K562 (cell line): Measurements from ENCODE around the gene LPCAT3. TPM values are rescaled to one million over a fixed set of nuclear protein-coding genes. Genes with fewer than 3 reads are reported as not detected.
A peak's percentile ranks its signal among the peaks of the same experiment; 100 is the strongest.

Source experiments
- BRF1 ChIP-seq: IDR thresholded peaks from 3 replicates; pipeline ENCODE4 v1.6.1; 2011; ENCODE audit warnings: borderline replicate concordance, mild to moderate bottlenecking; ENCODE audit not compliant: insufficient read length; ENCODE audit errors: extremely low read depth
- CBFA2T3 ChIP-seq: fragments of 450-650 bp; IDR thresholded peaks from 2 replicates; pipeline ENCODE4 v1.6.1; 2017
- CCAR2 ChIP-seq: fragments of 200-400 bp; formaldehyde crosslinking; IDR thresholded peaks from 2 replicates; pipeline ENCODE4 v1.6.1; 2017; ENCODE audit warnings: mild to moderate bottlenecking, low read depth, low read length
- CLOCK ChIP-seq: fragments of 250-450 bp; sonication (Bioruptor Pico); IDR thresholded peaks from 2 replicates; pipeline ENCODE4 v1.4.0; 2020; ENCODE audit warnings: mild to moderate bottlenecking, moderate library complexity, borderline replicate concordance
- ESRRB ChIP-seq: fragments of 250-450 bp; sonication (Bioruptor Pico); IDR thresholded peaks from 2 replicates; pipeline ENCODE4 v1.5.0; 2020; ENCODE audit warnings: mild to moderate bottlenecking, moderate library complexity, borderline replicate concordance
- EWSR1 ChIP-seq: fragments of 450-650 bp; IDR thresholded peaks from 2 replicates; pipeline ENCODE4 v1.6.1; 2018; ENCODE audit warnings: borderline replicate concordance, mild to moderate bottlenecking, low read depth, moderate library complexity; ENCODE audit not compliant: partially characterized antibody
- FIP1L1 ChIP-seq: fragments of 200-400 bp; formaldehyde crosslinking; IDR thresholded peaks from 2 replicates; pipeline ENCODE4 v1.6.1; 2018; ENCODE audit warnings: mild to moderate bottlenecking, low read depth, low read length; ENCODE audit not compliant: poor library complexity, severe bottlenecking
- HES1 ChIP-seq: fragments of 450-650 bp; IDR thresholded peaks from 2 replicates; pipeline ENCODE4 v1.6.1; 2016; ENCODE audit warnings: low read depth, mild to moderate bottlenecking, moderate library complexity
- HMG20B ChIP-seq: fragments of 250-450 bp; sonication (Bioruptor Pico); IDR thresholded peaks from 2 replicates; pipeline ENCODE4 v1.5.0; 2021; ENCODE audit warnings: mild to moderate bottlenecking
- KHSRP ChIP-seq: fragments of 450-650 bp; IDR thresholded peaks from 2 replicates; pipeline ENCODE4 v1.6.1; 2017
- LARP7 ChIP-seq: fragments of 450-650 bp; IDR thresholded peaks from 2 replicates; pipeline ENCODE4 v1.6.1; 2016
- MAZ ChIP-seq, 2 experiments: fragments of 450-650 bp in 1 of 2; sonication (generic) in 1 of 2; formaldehyde crosslinking; IDR thresholded peaks in 1 of 2; conservative IDR thresholded peaks in 1 of 2; 2 replicates each; pipeline versions ENCODE4 v1.4.0 to v1.5.0; 2020; ENCODE audit warnings: mild to moderate bottlenecking in 1 of 2, missing genetic modification reagents in 1 of 2
- MYBL2 ChIP-seq, 2 experiments: fragments of 450-650 bp in 1 of 2; sonication (generic) in 1 of 2; formaldehyde crosslinking in 1 of 2; IDR thresholded peaks; 2 replicates each; pipeline versions ENCODE4 v1.6.1 to v1.8.1; 2017 to 2022; ENCODE audit warnings: borderline replicate concordance in 1 of 2, inconsistent platforms in 1 of 2, low read depth in 1 of 2, mild to moderate bottlenecking in 1 of 2, missing genetic modification reagents in 1 of 2, moderate library complexity in 1 of 2
- NFE2 ChIP-seq: IDR thresholded peaks from 2 replicates; pipeline ENCODE4 v1.6.1; 2014; ENCODE audit warnings: antibody characterized with exemption, low read depth
- NFXL1 ChIP-seq: fragments of 450-650 bp; formaldehyde crosslinking; IDR thresholded peaks from 2 replicates; pipeline ENCODE4 v1.4.0; 2021; ENCODE audit warnings: mild to moderate bottlenecking
- POLR2AphosphoS2 ChIP-seq: IDR thresholded peaks from 2 replicates; pipeline ENCODE4 v1.6.1; 2012; ENCODE audit warnings: low read length, improper control_type of control experiment
- POLR2AphosphoS5 ChIP-seq: IDR thresholded peaks from 2 replicates; pipeline ENCODE4 v1.6.1; 2011; ENCODE audit warnings: mild to moderate bottlenecking, low read depth, low read length, moderate library complexity; ENCODE audit not compliant: control insufficient read depth, insufficient read depth
- POU5F1 ChIP-seq: fragments of 150-350 bp; IDR thresholded peaks from 2 replicates; pipeline ENCODE4 v1.6.1; 2014; ENCODE audit warnings: borderline replicate concordance, low read length, low read depth, mild to moderate bottlenecking; ENCODE audit not compliant: partially characterized antibody
- SAP30 ChIP-seq: fragments of 200-600 bp; sonication (generic); IDR thresholded peaks from 2 replicates; pipeline ENCODE4 v1.6.1; 2012; ENCODE audit warnings: borderline replicate concordance, low read depth, mild to moderate bottlenecking, moderate library complexity, low read length, control low read depth, inconsistent platforms; ENCODE audit not compliant: insufficient read depth, poor library complexity, severe bottlenecking
- SIN3A ChIP-seq, 2 experiments: fragments of 150-350 bp in 1 of 2; IDR thresholded peaks; 2 replicates each; pipeline ENCODE4 v1.6.1; 2011 to 2016; ENCODE audit warnings: borderline replicate concordance in 2 of 2, low read depth in 2 of 2, low read length in 2 of 2, mild to moderate bottlenecking in 2 of 2, moderate library complexity in 2 of 2; ENCODE audit not compliant: control insufficient read depth in 1 of 2
- SIRT6 ChIP-seq: IDR thresholded peaks from one replicate; pipeline ENCODE4 v1.6.1; 2012; ENCODE audit warnings: low read depth, mild to moderate bottlenecking, control low read depth, inconsistent platforms, low read length, moderate library complexity
- ZNF785 ChIP-seq: fragments of 250-450 bp; sonication (Bioruptor Pico); IDR thresholded peaks from 2 replicates; pipeline ENCODE4 v1.4.0; 2020; ENCODE audit warnings: mild to moderate bottlenecking
- polyA plus RNA-seq, 8 experiments: library from polyadenylated mRNA; depleted of rRNA in 4 of 8; stranded (reverse) in 5 of 8; unstranded in 3 of 8; fragments of >200 nt; fragmentation: Nextera tagmentation in 2 of 8; fragmentation: Illumina TruSeq in 1 of 8; extraction: Ambion mirVana in 2 of 8; extraction: Trizol in 1 of 8; gene quantifications; 2 replicates each; pipeline versions ENCODE4 v1.2.1 to v1.2.3, GENCODE V29; 2011 to 2014; ENCODE audit warnings: inconsistent platforms in 1 of 8, missing spikeins in 1 of 8
- total RNA-seq, 7 experiments: library from RNA; depleted of rRNA in 6 of 7; stranded (reverse); fragments of >200 nt in 6 of 7; fragmentation: Illumina TruSeq in 2 of 7; extraction: Trizol in 2 of 7; gene quantifications; 2 replicates each; pipeline versions ENCODE4 v1.2.1 to v1.2.3, GENCODE V29; 2011 to 2021; ENCODE audit warnings: low replicate concordance in 1 of 7
- TF ChIP-seq, protein P1 (sequence below): fragments of 250-450 bp; sonication (Bioruptor Pico); IDR thresholded peaks from 2 replicates; pipeline ENCODE4 v1.6.1; 2021; ENCODE audit warnings: mild to moderate bottlenecking

The LPCAT3 gene
- total and polyA plus RNA-seq, 9 of the 15 experiments (the other 6 are each of a cell fraction or from before 2014, with no cell fraction given) = 4.9 to 52.5 (median 25.3) TPM

GRCh38 chr12:6943722-6944380, 74.4 kb downstream of the LPCAT3 start, which contains the start of the genes C12orf57 and RNU7-1 (continued):
- TF ChIP-seq ESRRB (peak; percentile 95), HES1 (0 out of 2 replicates have a peak, but pooled peaks have one; percentile 36), SAP30 (no peak), MYBL2 (IDR thresholded peaks at IDR 0.05; ENCODE audit: low read depth) (no peak), MYBL2 (CRISPR knock-in tag; IDR thresholded peaks at IDR 0.05; ENCODE audit: borderline replicate concordance) (no peak), SIN3A (IDR thresholded peaks at IDR 0.05; ENCODE audit: borderline replicate concordance in 2 of 2, control insufficient read depth in 1 of 2, low read depth in 2 of 2, low read length in 2 of 2) (peak; percentile 68 to 95; a peak in 1 of 4 replicates), POU5F1 (no peak), CLOCK (CRISPR knock-in tag) (no peak), BRF1 (no peak), SIRT6 (no peak), POLR2AphosphoS5 (peak; percentile 100), CCAR2 (no peak), NFE2 (no peak; the same call in 1 of the 2 replicates), FIP1L1 (no peak), CBFA2T3 (peak; percentile 30; the same call in 1 of the 2 replicates), NFXL1 (CRISPR knock-in tag) (peak; percentile 92), KHSRP (peak; percentile 89), MAZ (CRISPR knock-in tag; conservative IDR thresholded peaks at IDR 0.05 in 1 of 2, IDR thresholded peaks at IDR 0.05 in 1 of 2) (peak; percentile 61 to 93), POLR2AphosphoS2 (peak; percentile 94), LARP7 (no peak), ZNF785 (CRISPR knock-in tag) (no peak), HMG20B (CRISPR knock-in tag) (peak; percentile 97), EWSR1 (peak; percentile 91)
- TF ChIP-seq, protein P1, sequence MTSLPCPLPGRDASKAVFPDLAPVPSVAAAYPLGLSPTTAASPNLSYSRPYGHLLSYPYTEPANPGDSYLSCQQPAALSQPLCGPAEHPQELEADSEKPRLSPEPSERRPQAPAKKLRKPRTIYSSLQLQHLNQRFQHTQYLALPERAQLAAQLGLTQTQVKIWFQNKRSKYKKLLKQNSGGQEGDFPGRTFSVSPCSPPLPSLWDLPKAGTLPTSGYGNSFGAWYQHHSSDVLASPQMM (CRISPR knock-in tag) = peak; percentile 95
